Liver (tissue), 9 donors: ENCODE results near the gene THSD4. TPM values are rescaled to one million over a fixed set of nuclear protein-coding genes. Genes with fewer than 3 reads are reported as not detected.

Experiments used
- DNase-seq: peaks from one replicate; pipeline ENCODE4 v3.0.0-alpha.2; 2017; ENCODE audit warnings: low spot score
- H3K27ac ChIP-seq, 2 donors: one replicate each; pipeline ENCODE4 v1.7.0; 2013; ENCODE audit warnings: inconsistent platforms in 2 of 2, low read length in 2 of 2, control low read depth in 1 of 2, low read depth in 1 of 2, mild to moderate bottlenecking in 1 of 2
- H3K27me3 ChIP-seq, 4 donors: one replicate each; pipeline versions ENCODE4 v1.6.1 to v1.7.0; 2013; ENCODE audit warnings: low read length in 3 of 4, inconsistent platforms in 1 of 4, mild to moderate bottlenecking in 1 of 4, moderate library complexity in 1 of 4; ENCODE audit not compliant: control insufficient read depth in 4 of 4, insufficient read depth in 4 of 4
- H3K36me3 ChIP-seq, 4 donors: one replicate each; pipeline versions ENCODE4 v1.6.1 to v1.7.0; 2013; ENCODE audit warnings: low read length in 3 of 4, mild to moderate bottlenecking in 3 of 4, low read depth in 1 of 4, moderate library complexity in 1 of 4; ENCODE audit not compliant: control insufficient read depth in 4 of 4, insufficient read depth in 3 of 4
- H3K4me1 ChIP-seq, 4 donors: one replicate each; pipeline versions ENCODE4 v1.6.1 to v1.7.0; 2013; ENCODE audit warnings: low read length in 3 of 4, mild to moderate bottlenecking in 3 of 4, moderate library complexity in 1 of 4; ENCODE audit not compliant: control insufficient read depth in 4 of 4, insufficient read depth in 4 of 4
- H3K4me3 ChIP-seq, 3 donors: one replicate each; pipeline versions ENCODE4 v1.6.1 to v1.7.0; 2013; ENCODE audit warnings: low read length in 3 of 3, control low read depth in 1 of 3, low read depth in 1 of 3, mild to moderate bottlenecking in 1 of 3
- H3K9ac ChIP-seq, 2 donors: one replicate each; pipeline ENCODE4 v1.7.0; 2013; ENCODE audit warnings: low read length in 2 of 2, mild to moderate bottlenecking in 2 of 2, moderate library complexity in 2 of 2, control low read depth in 1 of 2, low read depth in 1 of 2
- H3K9me3 ChIP-seq, 4 donors: one replicate each; pipeline versions ENCODE4 v1.6.1 to v1.7.0; 2013; ENCODE audit warnings: low read length in 3 of 4; ENCODE audit not compliant: control insufficient read depth in 4 of 4
- EGR1 ChIP-seq, 2 donors: IDR thresholded peaks; 2 replicates each; pipeline ENCODE4 v1.6.1; 2016 to 2018; ENCODE audit warnings: antibody characterized with exemption in 2 of 2, low read depth in 2 of 2
- FOXA2 ChIP-seq: IDR thresholded peaks from 2 replicates; pipeline ENCODE4 v1.6.1; 2016; ENCODE audit warnings: antibody characterized with exemption
- JUND ChIP-seq, 2 donors: IDR thresholded peaks; 2 replicates each; pipeline ENCODE4 v1.6.1; 2016; ENCODE audit warnings: antibody characterized with exemption in 2 of 2
- NR2F2 ChIP-seq: IDR thresholded peaks from 2 replicates; pipeline ENCODE4 v1.6.1; 2016; ENCODE audit warnings: antibody characterized with exemption
- RAD21 ChIP-seq, 2 donors: IDR thresholded peaks; 2 replicates each; pipeline ENCODE4 v1.6.1; 2016; ENCODE audit warnings: antibody characterized with exemption in 2 of 2, mild to moderate bottlenecking in 2 of 2
- RXRA ChIP-seq, 2 donors: IDR thresholded peaks; 2 replicates each; pipeline ENCODE4 v1.6.1; 2017 to 2018; ENCODE audit warnings: antibody characterized with exemption in 2 of 2, mild to moderate bottlenecking in 1 of 2
- TAF1 ChIP-seq: conservative IDR thresholded peaks from 2 replicates; pipeline ENCODE4 v1.6.1; 2016; ENCODE audit warnings: antibody characterized with exemption, mild to moderate bottlenecking
- YY1 ChIP-seq: IDR thresholded peaks from 2 replicates; pipeline ENCODE4 v1.6.1; 2016; ENCODE audit warnings: antibody characterized with exemption, mild to moderate bottlenecking
- WGBS: extraction: QIAGEN DNeasy Blood & Tissue Kit; methylation state at CpG from one replicate; pipeline ENCODE4 v1.1.7; 2013; 5-methylcytosine and 5-hydroxymethylcytosine counted together
- polyA plus RNA-seq, 2 donors: library from polyadenylated mRNA; stranded (reverse) in 1 of 2; unstranded in 1 of 2; fragments of 200-250 nt in 1 of 2; fragments of >200 nt in 1 of 2; fragmentation: Nextera tagmentation in 1 of 2; extraction: Ambion mirVana in 1 of 2; gene quantifications; one replicate each; pipeline versions ENCODE4 v1.2.1 to v1.2.3, GENCODE V29; 2013 to 2015
- total RNA-seq, 2 donors: library from RNA; depleted of rRNA; stranded (reverse); fragments of >200 nt; gene quantifications; one replicate each; pipeline ENCODE4 v1.2.3, GENCODE V29; 2014
- TF ChIP-seq, protein P1 (sequence below): IDR thresholded peaks from 2 replicates; pipeline ENCODE4 v1.6.1; 2016; ENCODE audit warnings: antibody characterized with exemption
- TF ChIP-seq, protein P2 (sequence below): fragments of 150-350 bp; IDR thresholded peaks from 2 replicates; pipeline ENCODE4 v1.5.1; 2017; ENCODE audit warnings: improper control_type of control experiment, low read depth, low read length; ENCODE audit not compliant: missing input control
- TF ChIP-seq, protein P3 (sequence below): IDR thresholded peaks from 2 replicates; pipeline ENCODE4 v1.6.1; 2016; ENCODE audit warnings: antibody characterized with exemption, mild to moderate bottlenecking
- donor health status: healthy.
- donor health status: healthy.
- donor health status: healthy.
- donor health status: healthy.
- donor health status: healthy.

THSD4 gene
- total and polyA plus RNA-seq, 4 donors, result 0.23 to 11.5 (median 1.9) TPM

DNA sequence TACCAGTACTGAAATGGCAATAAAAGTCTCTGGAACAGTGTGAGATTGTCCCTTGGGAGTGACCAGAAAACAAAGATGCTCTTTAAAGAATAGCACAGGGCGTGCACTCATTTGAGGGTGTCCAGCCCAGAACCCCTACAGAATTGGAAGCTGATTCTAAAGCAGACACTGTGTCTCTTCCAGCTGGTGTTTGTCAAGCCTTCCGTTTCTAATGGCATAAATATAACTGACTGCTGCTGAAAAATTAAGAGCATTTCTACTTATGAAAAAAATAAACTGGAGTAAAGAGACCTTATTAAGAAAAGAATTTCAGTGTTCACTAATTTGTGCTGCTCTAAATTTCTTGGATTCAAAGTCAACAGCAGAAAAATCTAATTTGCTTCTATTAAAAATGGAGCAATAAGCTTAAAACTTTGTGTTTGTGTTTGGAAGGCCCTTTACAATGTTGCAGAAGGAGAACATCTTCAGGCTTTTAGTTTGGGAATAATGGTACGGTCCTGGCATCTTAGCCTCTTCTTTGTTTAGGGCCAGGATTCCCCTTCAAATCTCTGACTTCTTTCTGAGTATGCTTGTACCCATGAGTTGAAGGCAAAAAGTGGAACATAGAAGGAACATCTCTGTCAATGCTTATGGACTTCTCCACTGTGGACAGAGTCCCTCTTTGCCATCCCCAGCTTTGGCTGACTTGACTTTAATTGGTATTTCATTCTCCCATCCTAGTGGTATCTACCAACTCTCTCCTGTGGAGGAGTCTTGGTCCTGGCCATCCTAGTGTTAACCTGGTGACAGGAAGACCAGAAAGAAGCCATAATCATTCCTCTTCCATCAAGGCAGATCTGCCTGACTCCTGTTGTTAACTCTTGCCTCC is 65.9 kb downstream of the THSD4 start:
- DNase-seq, result no peak
- Histone ChIP-seq H3K9ac (no peak overlapping the region), H3K4me3 (no peak overlapping the region), H3K36me3 (no peaks in the 10 kb centered on the region), H3K27me3 (no peaks in the 10 kb centered on the region), H3K4me1 (peaks cover 0 to 1% (median 0%) of the 10 kb centered on the region in 4 donors), H3K9me3 (no peaks in the 10 kb centered on the region), H3K27ac (no peak overlapping the region)
- TF ChIP-seq EGR1 (IDR thresholded peaks at IDR 0.05; ENCODE audit: low read depth in 2 of 2) (no peak), RAD21 (IDR thresholded peaks at IDR 0.05) (no peak), JUND (IDR thresholded peaks at IDR 0.05) (no peak), TAF1 (no peak)
- TF ChIP-seq, protein P1, sequence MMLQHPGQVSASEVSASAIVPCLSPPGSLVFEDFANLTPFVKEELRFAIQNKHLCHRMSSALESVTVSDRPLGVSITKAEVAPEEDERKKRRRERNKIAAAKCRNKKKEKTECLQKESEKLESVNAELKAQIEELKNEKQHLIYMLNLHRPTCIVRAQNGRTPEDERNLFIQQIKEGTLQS, result no peak
- TF ChIP-seq, protein P2, sequence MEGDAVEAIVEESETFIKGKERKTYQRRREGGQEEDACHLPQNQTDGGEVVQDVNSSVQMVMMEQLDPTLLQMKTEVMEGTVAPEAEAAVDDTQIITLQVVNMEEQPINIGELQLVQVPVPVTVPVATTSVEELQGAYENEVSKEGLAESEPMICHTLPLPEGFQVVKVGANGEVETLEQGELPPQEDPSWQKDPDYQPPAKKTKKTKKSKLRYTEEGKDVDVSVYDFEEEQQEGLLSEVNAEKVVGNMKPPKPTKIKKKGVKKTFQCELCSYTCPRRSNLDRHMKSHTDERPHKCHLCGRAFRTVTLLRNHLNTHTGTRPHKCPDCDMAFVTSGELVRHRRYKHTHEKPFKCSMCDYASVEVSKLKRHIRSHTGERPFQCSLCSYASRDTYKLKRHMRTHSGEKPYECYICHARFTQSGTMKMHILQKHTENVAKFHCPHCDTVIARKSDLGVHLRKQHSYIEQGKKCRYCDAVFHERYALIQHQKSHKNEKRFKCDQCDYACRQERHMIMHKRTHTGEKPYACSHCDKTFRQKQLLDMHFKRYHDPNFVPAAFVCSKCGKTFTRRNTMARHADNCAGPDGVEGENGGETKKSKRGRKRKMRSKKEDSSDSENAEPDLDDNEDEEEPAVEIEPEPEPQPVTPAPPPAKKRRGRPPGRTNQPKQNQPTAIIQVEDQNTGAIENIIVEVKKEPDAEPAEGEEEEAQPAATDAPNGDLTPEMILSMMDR, result no peak
- WGBS, result 83% methylated on average over 3 of the region's 3 CpGs

DNA sequence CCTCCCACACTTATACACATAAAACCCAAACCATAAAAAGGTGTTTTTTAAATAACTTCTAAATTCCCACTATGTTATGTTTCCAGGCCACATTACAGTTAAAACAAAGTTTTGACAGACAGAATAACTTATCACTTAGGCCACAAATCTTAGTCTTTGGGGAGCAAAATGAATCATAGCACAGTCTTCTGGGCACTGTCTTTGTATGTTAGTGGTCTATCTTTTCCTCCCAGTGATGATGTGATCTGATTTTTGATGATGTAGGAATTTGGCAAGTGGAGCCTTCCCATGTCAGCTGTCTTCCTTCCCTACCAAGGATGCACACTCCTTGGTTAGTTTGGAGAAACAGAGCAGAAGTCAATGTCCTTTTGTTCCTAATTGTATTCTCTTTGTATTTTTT is 67.3 kb downstream of the THSD4 start:
- DNase-seq, result no peak
- TF ChIP-seq NR2F2 (no peak), JUND (IDR thresholded peaks at IDR 0.05) (no peak), RXRA (IDR thresholded peaks at IDR 0.05) (no peak), YY1 (no peak), EGR1 (IDR thresholded peaks at IDR 0.05; ENCODE audit: low read depth in 2 of 2) (no peak), FOXA2 (no peak)
- TF ChIP-seq, protein P1, result no peak
- TF ChIP-seq, protein P3, sequence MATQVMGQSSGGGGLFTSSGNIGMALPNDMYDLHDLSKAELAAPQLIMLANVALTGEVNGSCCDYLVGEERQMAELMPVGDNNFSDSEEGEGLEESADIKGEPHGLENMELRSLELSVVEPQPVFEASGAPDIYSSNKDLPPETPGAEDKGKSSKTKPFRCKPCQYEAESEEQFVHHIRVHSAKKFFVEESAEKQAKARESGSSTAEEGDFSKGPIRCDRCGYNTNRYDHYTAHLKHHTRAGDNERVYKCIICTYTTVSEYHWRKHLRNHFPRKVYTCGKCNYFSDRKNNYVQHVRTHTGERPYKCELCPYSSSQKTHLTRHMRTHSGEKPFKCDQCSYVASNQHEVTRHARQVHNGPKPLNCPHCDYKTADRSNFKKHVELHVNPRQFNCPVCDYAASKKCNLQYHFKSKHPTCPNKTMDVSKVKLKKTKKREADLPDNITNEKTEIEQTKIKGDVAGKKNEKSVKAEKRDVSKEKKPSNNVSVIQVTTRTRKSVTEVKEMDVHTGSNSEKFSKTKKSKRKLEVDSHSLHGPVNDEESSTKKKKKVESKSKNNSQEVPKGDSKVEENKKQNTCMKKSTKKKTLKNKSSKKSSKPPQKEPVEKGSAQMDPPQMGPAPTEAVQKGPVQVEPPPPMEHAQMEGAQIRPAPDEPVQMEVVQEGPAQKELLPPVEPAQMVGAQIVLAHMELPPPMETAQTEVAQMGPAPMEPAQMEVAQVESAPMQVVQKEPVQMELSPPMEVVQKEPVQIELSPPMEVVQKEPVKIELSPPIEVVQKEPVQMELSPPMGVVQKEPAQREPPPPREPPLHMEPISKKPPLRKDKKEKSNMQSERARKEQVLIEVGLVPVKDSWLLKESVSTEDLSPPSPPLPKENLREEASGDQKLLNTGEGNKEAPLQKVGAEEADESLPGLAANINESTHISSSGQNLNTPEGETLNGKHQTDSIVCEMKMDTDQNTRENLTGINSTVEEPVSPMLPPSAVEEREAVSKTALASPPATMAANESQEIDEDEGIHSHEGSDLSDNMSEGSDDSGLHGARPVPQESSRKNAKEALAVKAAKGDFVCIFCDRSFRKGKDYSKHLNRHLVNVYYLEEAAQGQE, result no peak
- Histone ChIP-seq H3K36me3 (no peaks in the 10 kb centered on the region), H3K4me1 (peaks cover 0 to 1% (median 0%) of the 10 kb centered on the region in 4 donors), H3K27me3 (no peaks in the 10 kb centered on the region), H3K4me3 (no peak overlapping the region), H3K27ac (no peak overlapping the region), H3K9me3 (no peaks in the 10 kb centered on the region), H3K9ac (no peak overlapping the region)
